GM19193 (cell line): ENCODE data around the gene NPC1L1.

Experiments
- POLR2A ChIP-seq: IDR thresholded peaks from 4 replicates; pipeline ENCODE4 v1.6.1; 2011; ENCODE audit not compliant: insufficient read depth, insufficient read length; ENCODE audit errors: extremely low read depth

Gene NPC1L1

DNA sequence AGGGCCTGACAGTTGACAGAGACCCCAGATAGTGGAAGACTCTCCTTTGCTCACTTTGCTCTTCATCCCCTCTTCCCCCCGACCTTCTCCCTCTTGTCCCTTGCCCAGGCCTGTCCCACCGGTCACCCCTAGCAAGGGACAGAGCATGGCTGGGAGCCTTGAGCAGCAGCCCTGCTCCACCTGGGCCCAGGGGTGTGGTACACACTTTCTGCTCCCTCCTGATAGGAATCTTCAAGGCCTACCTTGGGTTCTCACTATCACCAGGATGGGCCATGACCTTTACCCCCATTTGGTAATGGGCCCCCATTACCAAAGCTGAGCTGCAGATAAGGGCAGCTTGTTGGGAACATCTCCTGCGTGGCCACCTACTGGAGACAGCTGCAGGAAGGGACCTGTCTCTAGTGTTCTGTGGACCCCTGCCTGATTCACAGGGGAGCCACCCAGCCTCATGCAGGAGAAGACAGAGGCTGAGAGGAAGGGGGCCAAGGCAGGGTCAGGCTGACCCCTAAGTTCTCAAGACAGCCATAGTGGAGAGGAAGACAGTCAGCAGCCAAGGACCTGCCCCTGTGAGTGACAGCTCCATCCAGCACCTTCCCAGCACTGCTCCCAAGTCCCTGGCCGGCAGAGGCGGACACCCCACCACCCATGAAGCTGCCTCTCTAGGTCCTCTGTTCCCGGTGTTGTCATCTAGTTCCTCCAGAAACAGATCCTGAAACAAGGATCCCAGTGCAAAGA lies 913 bp upstream of the NPC1L1 start:
- TF ChIP-seq POLR2A, result no peak

DNA sequence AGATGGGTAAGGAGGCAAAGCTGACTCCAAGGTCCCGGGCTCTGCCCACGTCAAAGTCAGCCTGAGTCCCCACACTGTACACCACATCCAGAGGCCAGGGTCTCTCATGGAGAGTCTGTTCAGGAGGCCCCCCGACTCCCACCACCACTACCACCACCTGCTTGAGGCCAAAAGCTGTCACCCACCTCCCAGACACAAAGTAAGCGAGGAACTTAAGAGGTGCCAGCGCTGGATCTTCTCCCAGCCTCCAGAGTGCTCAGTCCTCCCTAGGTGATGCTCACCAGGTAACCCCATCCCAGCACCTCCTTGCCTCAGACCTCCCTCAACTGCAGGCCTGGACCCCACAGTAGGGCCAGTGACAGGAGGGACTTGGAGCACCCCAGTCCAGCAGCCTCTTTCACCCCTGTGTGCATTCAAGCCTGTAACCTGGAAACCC lies 520 bp downstream of the NPC1L1 start:
- TF ChIP-seq POLR2A, result no peak

DNA sequence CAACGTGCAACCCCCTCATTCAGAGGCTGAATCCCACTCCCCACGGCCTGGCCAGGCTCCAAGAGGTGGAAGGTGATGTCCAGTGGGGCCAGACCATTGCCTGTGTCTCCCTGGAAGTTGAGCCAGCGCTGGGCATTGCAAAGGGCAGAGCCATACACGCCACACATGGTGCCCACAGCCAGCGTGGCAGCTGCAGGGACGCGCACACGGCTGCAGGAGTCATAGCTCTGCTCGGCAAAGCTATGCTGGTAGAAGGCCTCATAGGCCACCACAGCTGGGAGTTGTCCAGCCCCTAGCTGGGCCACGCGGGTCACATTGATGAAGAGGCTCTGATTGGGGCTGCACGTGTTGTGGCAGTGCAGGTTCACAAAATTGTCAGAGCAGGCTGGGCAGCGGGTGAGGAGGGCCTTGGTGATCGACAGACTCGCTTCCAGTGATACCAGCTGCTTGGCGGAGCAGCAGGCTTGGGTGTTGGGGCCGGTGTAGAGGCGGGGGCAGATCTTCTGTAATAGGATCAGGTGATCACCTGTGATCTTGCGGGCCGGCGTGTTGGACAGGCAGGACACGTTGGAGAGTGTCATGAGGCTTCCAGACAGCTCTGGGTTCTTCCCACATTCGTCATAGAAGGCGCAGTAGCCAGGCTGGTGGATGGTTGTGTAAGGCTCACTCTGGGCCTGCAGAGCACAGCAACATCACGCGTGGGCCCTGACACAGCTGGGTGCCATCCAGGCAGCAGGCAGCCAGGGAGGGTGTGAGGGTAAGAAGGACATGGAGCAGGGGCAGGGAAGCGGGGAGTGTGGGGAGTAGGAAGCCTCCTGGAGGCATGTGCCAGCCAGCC lies 1.2 kb downstream of the NPC1L1 start:
- no peak for TF ChIP-seq POLR2A

DNA sequence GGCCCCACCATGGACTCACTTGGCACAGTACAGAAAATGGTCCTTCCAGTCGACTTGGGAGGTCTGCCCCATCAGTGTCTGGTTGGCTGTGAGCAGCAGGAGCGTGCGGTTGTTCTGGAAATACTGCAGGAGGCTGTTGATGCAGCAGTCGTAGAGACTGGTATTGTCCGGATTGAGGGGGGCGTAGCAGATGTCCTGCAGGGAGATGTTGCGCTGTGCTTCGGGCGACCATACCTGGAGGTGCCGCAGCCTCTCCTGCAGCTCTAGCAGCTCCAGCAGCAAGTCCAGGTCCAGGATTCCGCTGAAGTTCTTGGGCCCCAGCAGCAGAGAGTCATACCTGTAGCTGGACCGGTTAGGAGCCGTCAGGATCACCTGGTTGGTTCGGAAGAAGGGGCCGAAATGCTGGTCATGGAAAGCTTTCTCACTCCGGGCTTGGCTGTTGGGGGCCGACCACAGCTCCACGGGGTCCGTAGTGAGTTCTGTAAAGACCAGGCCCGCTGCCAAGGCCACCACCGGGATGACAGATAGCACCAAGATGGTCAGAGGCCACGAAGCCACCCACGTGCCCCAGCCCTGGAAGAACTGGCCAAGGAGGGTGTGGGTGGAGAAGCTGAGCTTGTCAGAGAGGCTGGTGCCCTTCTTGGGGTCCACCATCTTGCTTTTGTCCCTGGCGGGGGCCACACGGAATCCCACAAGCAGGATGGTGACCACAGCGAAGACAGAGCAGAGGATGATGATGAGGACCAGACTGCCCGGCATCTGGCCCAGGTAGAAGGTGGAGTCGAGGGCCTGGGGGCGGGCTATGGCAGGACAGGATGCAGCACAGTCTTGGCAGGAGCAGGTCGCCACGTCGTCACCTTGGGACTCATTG lies 2.1 kb downstream of the NPC1L1 start:
- no peak for TF ChIP-seq POLR2A

DNA sequence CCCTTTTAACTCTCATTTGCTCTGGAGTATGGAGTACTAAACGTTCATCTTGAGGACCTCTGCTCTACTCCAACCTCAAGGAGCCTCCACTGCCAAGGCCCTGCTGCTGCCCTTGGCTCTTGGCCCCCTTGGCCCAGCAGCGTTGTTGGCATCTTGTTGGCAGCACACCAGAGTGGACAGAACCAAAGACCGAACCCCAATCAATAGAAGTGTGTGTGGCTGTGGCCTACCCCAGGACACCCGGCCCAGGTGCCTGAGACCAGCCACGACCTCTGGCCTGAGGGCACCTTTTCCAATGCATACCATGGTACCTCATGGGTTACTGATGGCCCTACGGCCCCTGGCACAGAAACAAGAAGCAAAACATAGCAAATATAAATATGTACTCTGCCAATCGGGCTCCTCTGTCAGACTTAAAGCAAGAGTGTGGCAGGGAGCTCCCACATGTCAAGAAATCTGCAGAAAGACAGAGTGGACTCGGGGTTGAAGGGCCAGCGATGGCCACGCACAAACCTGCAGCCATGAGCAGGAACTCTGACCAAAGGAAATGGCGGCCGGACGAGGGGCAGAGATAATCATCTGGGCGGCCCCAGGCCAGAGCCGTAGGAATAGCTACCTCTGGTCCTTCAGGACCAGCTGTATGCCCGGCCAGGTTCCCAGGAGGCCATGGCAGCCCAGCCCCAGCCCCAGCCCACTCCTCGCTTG lies 2.9 kb downstream of the NPC1L1 start:
- no peak for TF ChIP-seq POLR2A

DNA sequence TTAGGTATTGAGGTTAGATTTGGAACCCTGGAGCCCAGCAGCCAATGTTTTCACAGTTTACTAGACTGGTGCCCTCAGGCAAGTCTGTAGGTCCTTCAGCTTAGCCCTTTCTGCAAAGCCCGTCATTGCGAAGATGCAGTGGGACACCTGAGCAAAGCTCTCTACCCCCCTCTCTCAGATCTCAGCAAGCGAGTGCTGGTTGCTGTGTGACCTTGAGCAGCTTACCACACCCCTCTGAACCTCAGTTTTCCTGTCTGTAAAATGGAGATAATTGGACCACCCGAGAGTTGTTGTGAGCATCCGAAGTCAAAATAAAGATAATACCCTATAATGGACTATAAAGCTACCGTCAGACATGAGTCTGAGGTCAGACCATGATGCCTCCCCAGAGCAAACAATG lies 3.7 kb downstream of the NPC1L1 start:
- TF ChIP-seq POLR2A, result no peak

DNA sequence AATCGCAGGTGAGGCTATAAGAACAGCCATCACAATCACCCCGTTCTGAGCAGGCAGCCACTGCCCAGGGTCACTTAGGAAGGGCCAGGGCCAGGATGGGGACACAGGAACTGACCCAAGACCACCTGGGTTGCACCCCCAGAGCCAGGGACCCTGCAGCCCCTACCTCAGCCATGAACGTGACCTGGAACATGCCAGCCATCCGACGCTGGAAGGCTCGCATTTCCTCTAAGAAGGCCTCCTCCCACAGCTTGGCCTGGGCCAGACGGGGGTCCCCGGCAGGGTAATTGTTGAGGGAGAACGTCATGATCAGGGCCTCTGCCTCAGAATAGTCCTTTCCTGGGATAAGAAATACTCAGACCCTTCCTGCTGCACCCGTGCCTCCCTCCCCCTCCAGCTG lies 5.0 kb downstream of the NPC1L1 start:
- TF ChIP-seq POLR2A, result no peak

DNA sequence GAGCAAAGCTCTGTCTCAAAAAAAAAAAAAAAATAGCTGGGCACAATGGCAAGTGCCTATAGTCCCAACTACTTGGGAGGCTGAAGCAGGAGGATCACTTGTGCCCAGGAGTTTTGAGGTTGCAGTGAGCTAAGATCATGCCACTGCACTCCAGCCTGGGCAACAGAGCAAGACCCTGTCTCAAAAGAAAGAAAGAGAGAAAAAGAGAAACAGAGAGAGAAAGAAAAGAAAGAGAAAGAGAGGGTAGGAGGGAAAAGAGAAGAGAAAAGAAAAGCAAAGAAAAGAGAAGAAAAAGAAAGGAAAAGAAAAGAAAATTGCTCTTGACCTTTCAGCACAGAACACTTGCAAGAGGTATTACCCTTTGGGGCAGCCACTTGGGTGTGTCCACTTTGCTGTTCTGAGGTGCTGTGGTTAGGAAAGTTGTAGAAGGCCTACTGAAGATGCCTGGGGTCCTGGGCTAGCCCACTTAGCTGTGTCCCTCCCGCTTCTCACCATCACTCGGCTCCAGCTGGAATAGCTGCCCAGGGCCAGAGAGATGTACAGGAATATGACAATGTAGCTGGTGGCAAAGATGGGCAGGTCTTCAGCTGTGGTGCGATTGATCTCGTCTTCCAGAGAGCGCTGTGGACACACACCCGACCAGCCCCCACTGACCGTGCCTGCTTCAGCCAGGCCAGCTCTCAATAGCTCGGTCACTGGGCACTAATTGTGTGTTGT lies 5.6 kb downstream of the NPC1L1 start:
- TF ChIP-seq POLR2A, result no peak

DNA sequence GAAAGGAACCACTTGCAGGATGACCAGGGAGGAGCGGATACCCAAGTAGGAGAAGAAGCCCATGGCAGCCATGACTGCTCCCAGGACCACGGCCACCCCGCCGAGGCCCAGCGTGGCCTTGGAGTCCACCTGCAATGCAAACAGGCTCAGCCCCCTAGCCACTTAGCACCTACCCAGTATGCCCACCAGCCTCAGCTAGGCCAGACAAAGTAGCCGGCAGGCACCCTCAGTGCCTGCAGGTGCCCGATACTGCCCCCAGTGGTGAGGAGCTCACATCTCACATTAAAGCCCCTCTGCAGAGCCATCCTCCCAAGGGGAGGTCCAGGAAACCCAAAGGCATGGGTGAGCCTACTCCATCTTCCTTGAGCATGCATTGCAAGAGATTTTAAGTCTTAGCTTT lies 6.6 kb downstream of the NPC1L1 start:
- TF ChIP-seq POLR2A, result no peak

DNA sequence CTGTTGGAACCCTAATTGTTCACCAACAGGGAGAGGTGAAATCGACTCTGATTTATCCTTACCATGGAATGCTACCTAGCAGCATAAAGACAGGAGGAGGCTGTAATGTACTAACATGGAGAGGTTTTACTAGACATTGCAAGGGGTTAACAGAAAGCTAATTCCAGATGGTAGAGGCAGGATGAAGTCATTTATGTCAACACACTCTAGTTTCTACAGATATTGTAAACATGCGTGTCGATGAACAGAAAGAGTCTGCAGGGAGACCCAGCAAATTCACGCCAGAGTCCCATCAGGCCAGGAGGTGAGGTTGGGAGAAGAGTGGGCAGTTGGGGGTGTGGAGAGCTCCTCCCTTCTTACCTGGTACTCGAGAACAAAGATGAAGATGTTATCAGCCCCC lies 7.0 kb downstream of the NPC1L1 start:
- no peak for TF ChIP-seq POLR2A

DNA sequence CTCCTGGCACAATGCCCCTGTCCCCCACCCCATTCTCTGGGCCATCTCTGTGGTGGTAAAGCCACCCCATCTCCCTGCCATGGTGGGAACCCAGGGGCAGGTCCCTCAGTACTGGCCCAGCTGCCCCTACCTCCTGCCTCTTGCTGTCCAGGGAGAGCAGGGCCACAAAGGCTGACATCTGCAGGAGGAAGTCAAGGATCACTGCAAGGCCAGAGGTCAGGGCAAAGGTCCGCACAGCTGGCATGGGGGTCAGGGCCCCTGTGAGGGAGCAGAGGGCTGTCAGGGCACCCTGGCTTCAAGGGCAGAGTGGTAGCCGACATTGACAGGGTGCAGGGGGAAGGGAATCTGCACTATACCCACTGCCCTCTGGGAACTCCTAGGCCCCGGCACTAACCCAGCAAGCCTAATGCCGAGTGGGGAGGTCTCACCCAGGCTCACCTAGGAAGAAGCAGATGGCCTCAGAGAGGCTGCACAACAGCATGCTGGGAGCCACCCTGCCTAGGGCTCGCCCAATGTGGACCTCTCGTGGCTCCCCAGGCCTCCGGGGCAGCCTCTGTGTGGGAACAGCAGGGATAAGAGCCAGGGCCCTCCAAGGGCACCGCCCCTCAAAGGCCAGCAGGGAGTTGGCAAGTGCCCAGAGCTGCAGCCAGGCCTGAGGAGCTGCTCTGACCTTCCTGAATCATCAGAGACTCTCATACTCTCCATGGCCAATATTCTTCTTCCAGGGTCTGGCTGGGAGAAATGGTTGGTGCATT lies 7.7 kb downstream of the NPC1L1 start:
- no peak for TF ChIP-seq POLR2A

DNA sequence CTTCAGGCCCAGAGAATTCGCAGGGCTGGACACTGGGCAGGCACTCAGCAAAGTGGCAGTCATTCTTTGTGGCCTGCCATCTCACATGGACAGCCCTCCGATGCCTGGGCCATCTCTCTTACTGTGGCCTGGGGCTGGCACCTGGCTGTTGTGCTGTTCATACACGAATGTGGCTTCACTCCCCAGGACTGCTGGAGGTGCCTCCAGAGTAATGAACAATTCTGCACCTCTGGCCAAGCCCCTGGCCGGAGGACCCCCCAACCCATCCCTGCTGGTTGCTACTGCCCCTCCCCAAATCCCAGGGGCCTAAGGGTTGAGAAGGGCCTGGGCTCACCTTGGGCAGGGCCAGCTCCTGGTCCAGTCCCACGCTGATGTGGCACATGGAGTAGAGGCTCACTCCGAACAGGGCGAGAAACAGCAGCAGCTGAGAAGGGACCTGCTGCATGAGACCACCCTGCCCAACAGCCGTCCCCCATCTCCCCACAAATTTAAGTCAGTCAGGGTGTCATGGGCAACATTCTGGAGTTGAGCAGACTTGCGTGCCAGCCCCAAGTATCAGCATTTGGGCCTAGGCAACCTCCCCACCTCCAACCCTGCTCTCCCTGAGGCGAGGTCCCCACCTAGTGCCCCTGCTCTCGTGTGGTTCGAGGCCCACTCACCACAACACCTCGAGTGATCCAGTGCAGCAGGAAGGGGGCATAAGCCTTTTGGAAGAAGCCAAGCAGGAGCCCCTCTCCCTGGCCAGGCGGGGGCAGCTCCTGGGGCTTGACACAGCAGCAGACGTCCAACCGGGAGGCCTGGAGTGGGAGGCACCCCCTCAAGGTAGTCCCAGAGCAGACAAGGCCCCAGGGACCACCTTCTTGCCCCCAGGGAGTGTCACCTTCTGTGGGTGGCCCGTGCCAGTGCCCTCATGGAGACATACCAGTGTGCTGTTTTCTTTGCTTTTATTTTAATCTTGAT lies 9.4 kb downstream of the NPC1L1 start:
- no peak for TF ChIP-seq POLR2A

DNA sequence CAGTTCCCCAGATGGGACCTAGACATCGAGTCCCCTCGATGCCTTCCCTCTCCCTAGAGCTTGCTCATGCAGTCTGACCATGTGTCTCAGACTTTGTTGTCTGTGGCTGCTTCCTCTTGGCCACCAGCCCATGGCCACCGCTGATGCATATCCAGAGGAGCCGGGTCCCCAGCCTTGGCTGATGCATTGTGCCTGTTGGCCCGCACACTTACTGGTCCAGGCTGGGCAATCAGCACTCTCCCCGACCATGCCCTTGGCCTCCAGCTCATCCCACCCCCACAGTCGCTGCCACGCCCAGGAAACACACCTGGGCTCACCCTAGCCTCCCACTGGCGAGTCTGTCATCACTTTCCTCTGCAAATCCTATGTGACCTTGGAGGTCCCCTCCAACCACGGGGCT lies 10.1 kb downstream of the NPC1L1 start:
- no peak for TF ChIP-seq POLR2A
